ENCODE measurements around the gene TEX35.
"Not testable (repeated sequence)": the region's sequence is repeated elsewhere in the genome, so short reads cannot be mapped to it uniquely, and the experiment has no call there.

The TEX35 gene

GRCh38 chr1:178542554-178543289 lies 29.8 kb downstream of the TEX35 start:
- DNase-seq = peak; percentile 86 to 88

- peak in 1 of 2 donors; percentile 28 for DNase-seq
These were observed 30.3 kb downstream of the TEX35 start for GRCh38 chr1:178543290-178543607.

GRCh38 chr1:178544531-178544930 lies 31.6 kb downstream of the TEX35 start:
- no peak for DNase-seq

- DNase-seq = no peak
These were observed 35.2 kb downstream of the TEX35 start for GRCh38 chr1:178548108-178548507.

- no peak for DNase-seq
These were observed 38.4 kb downstream of the TEX35 start for GRCh38 chr1:178551307-178551706.

GRCh38 chr1:178551940-178552339 lies 39.0 kb downstream of the TEX35 start:
- DNase-seq = no peak

GRCh38 chr1:178552856-178553255 lies 39.9 kb downstream of the TEX35 start:
- DNase-seq = no peak

GRCh38 chr1:178554351-178554750 lies 41.4 kb downstream of the TEX35 start:
- not testable (repeated sequence) for DNase-seq

GRCh38 chr1:178555613-178556012 lies 42.7 kb downstream of the TEX35 start:
- not testable (repeated sequence) for DNase-seq

- DNase-seq = not testable (repeated sequence)
These were observed 45.9 kb downstream of the TEX35 start for GRCh38 chr1:178558816-178559215.

- DNase-seq = no peak
These were observed 48.0 kb downstream of the TEX35 start for GRCh38 chr1:178560871-178561376.

- DNase-seq = no peak
These were observed 50.4 kb downstream of the TEX35 start for GRCh38 chr1:178563099-178563820.

- no peak for DNase-seq
These were observed 51.3 kb downstream of the TEX35 start for GRCh38 chr1:178564086-178564782.

GRCh38 chr1:178564783-178565180 lies 51.9 kb downstream of the TEX35 start:
- DNase-seq = no peak

- no peak for DNase-seq
These were observed 52.7 kb downstream of the TEX35 start for GRCh38 chr1:178565586-178565985.

- DNase-seq = no peak
These were observed 53.3 kb downstream of the TEX35 start for GRCh38 chr1:178566187-178566586.

- no peak for DNase-seq
These were observed 58.9 kb downstream of the TEX35 start for GRCh38 chr1:178571807-178572206.
